ENCODE measurements around the gene SNX32. TPM values are rescaled to one million over a fixed set of nuclear protein-coding genes. Genes with fewer than 3 reads are reported as not detected.

SNX32 gene
- total and polyA plus RNA-seq, 9 of the 15 experiments (the other 6 are each of a cell fraction or from before 2014, with no cell fraction given), result 0.03 TPM; not detected in 7

DNA sequence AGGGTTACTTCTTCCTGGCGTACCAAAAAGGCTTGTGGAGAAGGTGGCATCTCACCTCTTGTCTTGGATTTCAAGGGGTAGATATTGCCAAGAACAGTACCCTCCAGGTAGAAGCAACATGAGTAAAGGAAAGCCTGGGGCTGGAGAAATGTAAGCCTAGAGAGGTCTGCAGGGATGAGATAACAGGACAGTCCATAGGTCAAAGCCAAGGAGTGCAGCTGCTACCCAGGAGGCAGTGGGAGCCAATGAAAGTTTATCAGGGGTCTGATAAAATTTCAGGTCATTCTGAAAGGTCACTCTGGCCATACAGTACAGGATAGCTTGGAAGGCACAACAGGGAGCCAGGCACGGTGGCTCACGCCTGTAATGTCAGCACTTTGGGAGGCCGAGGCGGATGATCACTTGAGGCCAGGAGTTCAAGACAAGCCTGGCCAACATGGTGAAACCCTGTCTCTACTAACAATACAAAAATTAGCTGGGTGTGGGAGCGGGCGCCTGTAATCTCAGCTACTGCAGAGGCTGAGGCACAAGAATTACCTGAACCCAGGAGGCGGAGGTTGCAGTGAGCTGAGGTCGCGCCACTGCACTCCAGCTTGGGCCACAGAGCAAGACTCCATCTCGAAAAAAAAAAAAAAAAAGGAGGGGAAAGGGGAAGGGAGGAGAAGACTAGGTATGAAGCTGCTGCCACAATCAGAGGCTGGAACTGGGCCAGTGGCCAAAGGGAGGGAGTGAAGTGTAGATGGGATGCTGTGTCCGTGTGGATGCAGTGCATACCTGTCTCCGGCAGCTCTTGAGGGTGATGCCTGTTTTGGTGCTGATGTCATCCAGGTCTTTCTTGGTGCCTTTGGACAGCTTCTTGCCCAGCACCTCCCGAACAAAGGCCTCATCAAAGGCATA lies 53.3 kb downstream of the SNX32 start:
- Histone ChIP-seq H4K20me1 (replicated peaks; ENCODE audit: control insufficient read depth, insufficient read depth, low read length) (peaks cover 3% of the 10 kb centered on the region; the same call in 1 of the 2 replicates), H3K27me3 (ENCODE audit: control insufficient read depth in 2 of 2, insufficient read depth in 2 of 2, low read length in 2 of 2) (no peaks in the 10 kb centered on the region), H3K79me2 (ENCODE audit: control insufficient read depth, insufficient read depth, low read length) (peaks cover 34% of the 10 kb centered on the region), H3K9ac (ENCODE audit: insufficient read depth in 1 of 2, low read depth in 2 of 2, low read length in 2 of 2) (peak overlapping the region; percentile 58 to 96), H3K4me1 (replicated peaks in 1 of 2; ENCODE audit: control insufficient read depth in 2 of 2, insufficient read depth in 2 of 2, low read length in 2 of 2) (peaks cover 17 to 61% of the 10 kb centered on the region in 2 experiments), H3K36me3 (ENCODE audit: control insufficient read depth, insufficient read depth, low read length) (peaks cover 53% of the 10 kb centered on the region), H3K27ac (ENCODE audit: extremely low read depth, low read depth, low read length) (peak overlapping the region; percentile 71; the same call in 2 of the 3 replicates), H3K9me1 (ENCODE audit: control insufficient read depth, insufficient read depth, low read length) (no peaks in the 10 kb centered on the region), H3K9me3 (replicated peaks; ENCODE audit: control insufficient read depth, insufficient read depth, low read depth, low read length) (no peaks in the 10 kb centered on the region), H3K4me3 (peak overlapping the region; percentile 69), H2AFZ (ENCODE audit: low read depth, low read length) (no peak overlapping the region), H3K4me2 (ENCODE audit: insufficient read depth, low read length) (peak overlapping the region; percentile 90)
- FAIRE-seq (no peak), DNase-seq (ENCODE audit: extremely low read depth in 1 of 4, low spot score in 3 of 4) (no peak), ATAC-seq (no peak)
- ChIA-PET CTCF (ENCODE audit: low intra/inter-chr PET ratio) (interaction anchor here (1.1 to 3.3 kb wide), 3 partner anchors 25 to 176 kb away, joined by 3 to 40 read pairs (median 12); partner anchors contain the start of gene KAT5), POLR2A (interaction anchor here (0.6 to 14.4 kb wide), 13 partner anchors 13 to 220 kb away, joined by 3 to 147 read pairs (median 5); partner anchors contain the start of genes CFL1, FOSL1, MUS81 and RNASEH2C)
- TF ChIP-seq CREM (IDR thresholded peaks at IDR 0.05; ENCODE audit: low read depth), result no peak
- TF ChIP-seq SMARCE1 (IDR thresholded peaks at IDR 0.05), result no peak
- peak; percentile 36 for TF ChIP-seq NFIC (IDR thresholded peaks at IDR 0.05)
- TF ChIP-seq, protein P1, sequence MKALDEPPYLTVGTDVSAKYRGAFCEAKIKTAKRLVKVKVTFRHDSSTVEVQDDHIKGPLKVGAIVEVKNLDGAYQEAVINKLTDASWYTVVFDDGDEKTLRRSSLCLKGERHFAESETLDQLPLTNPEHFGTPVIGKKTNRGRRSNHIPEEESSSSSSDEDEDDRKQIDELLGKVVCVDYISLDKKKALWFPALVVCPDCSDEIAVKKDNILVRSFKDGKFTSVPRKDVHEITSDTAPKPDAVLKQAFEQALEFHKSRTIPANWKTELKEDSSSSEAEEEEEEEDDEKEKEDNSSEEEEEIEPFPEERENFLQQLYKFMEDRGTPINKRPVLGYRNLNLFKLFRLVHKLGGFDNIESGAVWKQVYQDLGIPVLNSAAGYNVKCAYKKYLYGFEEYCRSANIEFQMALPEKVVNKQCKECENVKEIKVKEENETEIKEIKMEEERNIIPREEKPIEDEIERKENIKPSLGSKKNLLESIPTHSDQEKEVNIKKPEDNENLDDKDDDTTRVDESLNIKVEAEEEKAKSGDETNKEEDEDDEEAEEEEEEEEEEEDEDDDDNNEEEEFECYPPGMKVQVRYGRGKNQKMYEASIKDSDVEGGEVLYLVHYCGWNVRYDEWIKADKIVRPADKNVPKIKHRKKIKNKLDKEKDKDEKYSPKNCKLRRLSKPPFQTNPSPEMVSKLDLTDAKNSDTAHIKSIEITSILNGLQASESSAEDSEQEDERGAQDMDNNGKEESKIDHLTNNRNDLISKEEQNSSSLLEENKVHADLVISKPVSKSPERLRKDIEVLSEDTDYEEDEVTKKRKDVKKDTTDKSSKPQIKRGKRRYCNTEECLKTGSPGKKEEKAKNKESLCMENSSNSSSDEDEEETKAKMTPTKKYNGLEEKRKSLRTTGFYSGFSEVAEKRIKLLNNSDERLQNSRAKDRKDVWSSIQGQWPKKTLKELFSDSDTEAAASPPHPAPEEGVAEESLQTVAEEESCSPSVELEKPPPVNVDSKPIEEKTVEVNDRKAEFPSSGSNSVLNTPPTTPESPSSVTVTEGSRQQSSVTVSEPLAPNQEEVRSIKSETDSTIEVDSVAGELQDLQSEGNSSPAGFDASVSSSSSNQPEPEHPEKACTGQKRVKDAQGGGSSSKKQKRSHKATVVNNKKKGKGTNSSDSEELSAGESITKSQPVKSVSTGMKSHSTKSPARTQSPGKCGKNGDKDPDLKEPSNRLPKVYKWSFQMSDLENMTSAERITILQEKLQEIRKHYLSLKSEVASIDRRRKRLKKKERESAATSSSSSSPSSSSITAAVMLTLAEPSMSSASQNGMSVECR (CRISPR knock-in tag; IDR thresholded peaks at IDR 0.05), result 0 out of 2 replicates have a peak, but pooled peaks have one; percentile 1
- in situ Hi-C loops (cut with MboI) (no loop called here), intact Hi-C loops (cut with micrococcal nuclease) (loop anchor here (5.0 kb wide), 2 partner anchors 105 to 175 kb away; partner anchors contain the start of genes AP5B1 and KAT5)
- WGBS (ENCODE audit: insufficient coverage, low coverage, missing lambda C conversion rate), result 73% methylated on average over 13 of the region's 14 CpGs
- BruUV-seq (replicated peaks), result no TSS peak
